ENCODE results near the gene STAP2. TPM values are rescaled to one million over a fixed set of nuclear protein-coding genes. Genes with fewer than 3 reads are reported as not detected.

The STAP2 gene
- total and polyA plus RNA-seq, 10 of the 15 experiments (the other 5 are each of a cell fraction or from before 2014, with no cell fraction given), result 0.84 to 22.4 (median 15.2) TPM

- TF ChIP-seq SPI1 (IDR thresholded peaks at IDR 0.05; ENCODE audit: borderline replicate concordance, insufficient read depth, low read depth, low read length) (peak; percentile 68), RAD51 (IDR thresholded peaks at IDR 0.05) (no peak), STAT3 (IDR thresholded peaks at IDR 0.05; ENCODE audit: low read depth, low read length) (no peak), ESRRA (IDR thresholded peaks at IDR 0.05; ENCODE audit: low read length) (no peak), SIN3A (IDR thresholded peaks at IDR 0.05; ENCODE audit: low read depth, low read length) (no peak), YY1 (IDR thresholded peaks at IDR 0.05; ENCODE audit: low read depth, low read length) (no peak), CEBPZ (IDR thresholded peaks at IDR 0.05; ENCODE audit: low read depth, low read length) (no peak), DPF2 (IDR thresholded peaks at IDR 0.05) (no peak), RUNX3 (IDR thresholded peaks at IDR 0.05; ENCODE audit: low read length) (0 out of 2 replicates have a peak, but pooled peaks have one; percentile 8), ZSCAN29 (IDR thresholded peaks at IDR 0.05) (no peak), CHD4 (IDR thresholded peaks at IDR 0.05) (no peak), USF2 (IDR thresholded peaks at IDR 0.05; ENCODE audit: borderline replicate concordance, low read depth, low read length) (no peak)
Observed at GRCh38 chr19:4368128-4368820, 29.6 kb upstream of the STAP2 start (continued).

Data from GM12878 (cell line).